Osteocyte (in vitro differentiated cells): ENCODE data around the gene FOXO4. TPM values are rescaled to one million over a fixed set of nuclear protein-coding genes. Genes with fewer than 3 reads are reported as not detected.
A peak's percentile ranks its signal among the peaks of the same experiment; 100 is the strongest.
"Not testable (repeated sequence)": the region's sequence is repeated elsewhere in the genome, so short reads cannot be mapped to it uniquely, and the experiment has no call there.

Experiments used
- DNase-seq: peaks from one replicate; pipeline ENCODE4 v3.0.0; 2021; ENCODE audit warnings: mixed read lengths; ENCODE audit not compliant: unreplicated experiment; ENCODE audit errors: extremely low spot score
- H3K27ac Mint-ChIP-seq: one replicate; pipeline ENCODE4 v1.8.0; 2021; ENCODE audit warnings: mild to moderate bottlenecking, mixed read lengths; ENCODE audit not compliant: unreplicated experiment
- H3K27me3 Mint-ChIP-seq: one replicate; pipeline ENCODE4 v1.8.0; 2021; ENCODE audit warnings: mixed read lengths; ENCODE audit not compliant: unreplicated experiment
- H3K36me3 Mint-ChIP-seq: one replicate; pipeline ENCODE4 v1.8.0; 2021; ENCODE audit warnings: mixed read lengths; ENCODE audit not compliant: unreplicated experiment
- H3K4me1 Mint-ChIP-seq: one replicate; pipeline ENCODE4 v1.8.0; 2021; ENCODE audit warnings: mixed read lengths; ENCODE audit not compliant: unreplicated experiment
- H3K4me3 Mint-ChIP-seq: one replicate; pipeline ENCODE4 v1.8.0; 2021; ENCODE audit warnings: mild to moderate bottlenecking, moderate library complexity, mixed read lengths; ENCODE audit not compliant: unreplicated experiment
- H3K9me3 Mint-ChIP-seq: one replicate; pipeline ENCODE4 v1.8.0; 2021; ENCODE audit warnings: mixed read lengths; ENCODE audit not compliant: unreplicated experiment
- long read RNA-seq: library from polyadenylated mRNA; unstranded; transcript quantifications from one replicate; pipeline ENCODE4 v2.0.0, GENCODE V29; 2021
- total RNA-seq: library from RNA; stranded (reverse); gene quantifications from 2 replicates; pipeline ENCODE4 v1.2.1, GENCODE V29; 2021
- TF ChIP-seq, protein P1 (sequence below): fragments of 200-600 bp; sonication (generic); IDR thresholded peaks from 2 replicates; pipeline ENCODE4 v1.5.0; 2021; ENCODE audit warnings: antibody characterized with exemption, mild to moderate bottlenecking, moderate library complexity

FOXO4 gene, protein sequence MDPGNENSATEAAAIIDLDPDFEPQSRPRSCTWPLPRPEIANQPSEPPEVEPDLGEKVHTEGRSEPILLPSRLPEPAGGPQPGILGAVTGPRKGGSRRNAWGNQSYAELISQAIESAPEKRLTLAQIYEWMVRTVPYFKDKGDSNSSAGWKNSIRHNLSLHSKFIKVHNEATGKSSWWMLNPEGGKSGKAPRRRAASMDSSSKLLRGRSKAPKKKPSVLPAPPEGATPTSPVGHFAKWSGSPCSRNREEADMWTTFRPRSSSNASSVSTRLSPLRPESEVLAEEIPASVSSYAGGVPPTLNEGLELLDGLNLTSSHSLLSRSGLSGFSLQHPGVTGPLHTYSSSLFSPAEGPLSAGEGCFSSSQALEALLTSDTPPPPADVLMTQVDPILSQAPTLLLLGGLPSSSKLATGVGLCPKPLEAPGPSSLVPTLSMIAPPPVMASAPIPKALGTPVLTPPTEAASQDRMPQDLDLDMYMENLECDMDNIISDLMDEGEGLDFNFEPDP
- 17.1 and 23.3 TPM in 2 replicates for total RNA-seq
- long read RNA-seq, result 0 reads

DNA sequence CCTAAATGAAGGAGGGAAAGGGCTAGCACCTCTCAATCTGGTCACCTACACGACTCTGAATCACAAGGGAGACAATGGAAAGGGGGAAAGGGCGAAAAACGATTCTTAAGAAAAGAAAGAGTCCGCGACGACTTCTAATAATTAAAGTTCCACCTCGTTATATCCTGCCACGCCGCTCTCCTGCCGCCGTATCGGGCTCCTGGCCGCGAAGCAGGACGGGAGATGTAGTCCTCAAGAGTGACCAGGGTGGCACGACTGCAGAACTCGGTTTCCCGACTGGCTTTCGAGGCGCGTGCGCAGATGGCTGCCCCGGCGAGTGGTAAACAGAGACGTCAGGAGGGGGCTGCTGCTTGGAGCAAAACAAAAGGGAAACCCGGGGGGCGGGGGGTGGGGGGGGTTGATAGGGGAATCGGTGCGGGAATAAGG lies at the start of gene FOXO4:
TSS of gene FOXO4 (plus strand) at position 297 of the 426 bp plus-strand sequence. CDS start 678 bp downstream, outside the sequence.
- no peaks in the 10 kb centered on the region for H3K36me3 Mint-ChIP-seq
- H3K9me3 Mint-ChIP-seq, result no peaks in the 10 kb centered on the region
- H3K27ac Mint-ChIP-seq, result peak within 1 kb of the TSS; percentile 82
- TF ChIP-seq, protein P1, sequence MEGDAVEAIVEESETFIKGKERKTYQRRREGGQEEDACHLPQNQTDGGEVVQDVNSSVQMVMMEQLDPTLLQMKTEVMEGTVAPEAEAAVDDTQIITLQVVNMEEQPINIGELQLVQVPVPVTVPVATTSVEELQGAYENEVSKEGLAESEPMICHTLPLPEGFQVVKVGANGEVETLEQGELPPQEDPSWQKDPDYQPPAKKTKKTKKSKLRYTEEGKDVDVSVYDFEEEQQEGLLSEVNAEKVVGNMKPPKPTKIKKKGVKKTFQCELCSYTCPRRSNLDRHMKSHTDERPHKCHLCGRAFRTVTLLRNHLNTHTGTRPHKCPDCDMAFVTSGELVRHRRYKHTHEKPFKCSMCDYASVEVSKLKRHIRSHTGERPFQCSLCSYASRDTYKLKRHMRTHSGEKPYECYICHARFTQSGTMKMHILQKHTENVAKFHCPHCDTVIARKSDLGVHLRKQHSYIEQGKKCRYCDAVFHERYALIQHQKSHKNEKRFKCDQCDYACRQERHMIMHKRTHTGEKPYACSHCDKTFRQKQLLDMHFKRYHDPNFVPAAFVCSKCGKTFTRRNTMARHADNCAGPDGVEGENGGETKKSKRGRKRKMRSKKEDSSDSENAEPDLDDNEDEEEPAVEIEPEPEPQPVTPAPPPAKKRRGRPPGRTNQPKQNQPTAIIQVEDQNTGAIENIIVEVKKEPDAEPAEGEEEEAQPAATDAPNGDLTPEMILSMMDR, result no peak
- peak within 1 kb of the TSS; percentile 88 for H3K4me3 Mint-ChIP-seq
- H3K27me3 Mint-ChIP-seq, result no peaks in the 10 kb centered on the region
- peaks cover 2% of the 10 kb centered on the region for H3K4me1 Mint-ChIP-seq
- peak; percentile 95 for DNase-seq

DNA sequence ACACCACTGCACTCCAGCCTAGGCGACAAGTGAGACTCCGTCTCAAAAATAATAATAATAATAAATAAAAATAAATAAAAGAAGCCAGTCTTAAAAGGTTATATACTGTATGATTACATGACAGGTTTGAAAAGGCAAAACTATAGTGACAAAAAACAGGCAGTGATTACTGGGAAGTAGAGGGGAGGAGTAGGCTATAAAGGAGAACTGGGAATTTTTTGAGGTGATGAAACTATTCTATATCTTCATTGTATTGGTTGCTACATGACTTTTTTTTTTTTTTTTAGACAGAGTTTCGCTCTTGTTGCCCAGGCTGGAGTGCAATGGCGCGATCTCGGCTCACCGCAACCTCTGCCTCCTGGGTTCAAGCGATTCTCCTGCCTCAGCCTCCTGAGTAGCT lies 47.8 kb upstream of the FOXO4 start:
- not testable (repeated sequence) for H3K27me3 Mint-ChIP-seq, H3K4me3 Mint-ChIP-seq, DNase-seq, H3K27ac Mint-ChIP-seq, H3K4me1 Mint-ChIP-seq, H3K9me3 Mint-ChIP-seq
- peaks cover 10% of the 10 kb centered on the region for H3K36me3 Mint-ChIP-seq

DNA sequence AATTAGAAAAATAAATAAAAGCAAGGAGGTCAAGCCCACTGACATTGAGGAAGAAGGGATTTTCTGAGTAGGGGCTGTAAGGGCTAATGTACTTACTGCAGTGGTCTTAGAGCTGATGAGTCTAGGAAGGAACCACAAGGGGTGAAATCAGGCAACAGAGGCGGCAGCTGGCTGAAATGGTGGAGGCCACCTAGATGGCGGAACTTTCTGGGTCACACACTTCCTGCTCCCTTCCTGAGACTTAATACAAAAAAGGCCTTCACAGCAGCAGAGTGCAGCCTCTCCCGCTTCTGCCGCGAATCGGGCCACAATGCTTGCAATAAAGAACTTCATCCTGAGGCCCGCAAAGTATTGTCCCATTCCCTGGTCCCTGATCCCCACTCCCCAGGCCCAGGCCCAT lies 42.9 kb upstream of the FOXO4 start:
- Mint-ChIP-seq H3K4me1 (no peaks in the 10 kb centered on the region), H3K9me3 (no peaks in the 10 kb centered on the region), H3K27me3 (no peaks in the 10 kb centered on the region), H3K4me3 (no peak overlapping the region), H3K36me3 (peaks cover 8% of the 10 kb centered on the region), H3K27ac (no peak overlapping the region)
- DNase-seq, result no peak
- TF ChIP-seq, protein P1, result no peak

DNA sequence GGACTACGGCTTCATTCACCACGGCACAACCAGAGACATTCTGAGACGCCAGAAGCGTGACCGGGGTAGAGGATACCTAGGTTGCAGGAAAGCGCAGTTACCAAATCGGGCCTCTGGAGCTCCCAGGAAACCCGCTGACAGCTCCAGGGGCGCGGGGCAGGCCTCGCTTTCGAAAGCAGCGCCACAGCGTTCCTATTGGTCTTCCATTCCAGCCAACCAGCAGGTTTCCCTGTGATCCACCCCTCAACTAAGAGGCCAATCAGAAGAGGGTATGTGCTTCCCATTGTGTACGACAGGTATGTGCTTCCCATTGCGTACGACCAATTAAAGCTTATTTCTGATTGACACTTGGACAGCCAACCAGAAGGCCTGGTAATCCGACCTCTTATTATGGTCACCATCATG lies 42.4 kb upstream of the FOXO4 start:
- no peaks in the 10 kb centered on the region for H3K4me1 Mint-ChIP-seq
- DNase-seq, result no peak
- peaks cover 10% of the 10 kb centered on the region for H3K36me3 Mint-ChIP-seq
- no peak overlapping the region for H3K4me3 Mint-ChIP-seq
- H3K9me3 Mint-ChIP-seq, result peaks cover 3% of the 10 kb centered on the region
- no peak overlapping the region for H3K27ac Mint-ChIP-seq
- TF ChIP-seq, protein P1, result no peak
- no peaks in the 10 kb centered on the region for H3K27me3 Mint-ChIP-seq

DNA sequence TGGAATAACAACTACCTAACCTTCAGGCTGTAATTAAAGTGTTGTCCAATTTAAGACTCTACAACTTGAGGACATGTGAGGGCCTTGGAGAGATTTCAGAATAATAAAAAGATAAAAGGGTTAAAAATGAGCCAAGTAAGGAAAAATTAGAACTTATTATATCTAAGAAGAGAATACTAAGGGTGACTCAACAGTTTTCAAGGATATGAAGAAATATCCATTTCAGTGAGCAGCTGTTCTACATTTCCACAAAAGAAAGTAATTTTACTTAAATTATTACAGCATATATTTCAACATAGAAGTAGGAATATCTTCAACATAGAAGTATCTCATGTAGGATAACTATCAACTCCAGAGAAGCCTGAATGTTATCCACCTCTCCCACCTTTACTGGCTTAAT lies 38.8 kb upstream of the FOXO4 start:
- TF ChIP-seq, protein P1, result no peak
- DNase-seq, result no peak
- Mint-ChIP-seq H3K9me3 (peaks cover 5% of the 10 kb centered on the region), H3K4me3 (no peak overlapping the region), H3K27ac (peak overlapping the region; percentile 52), H3K27me3 (no peaks in the 10 kb centered on the region), H3K36me3 (peaks cover 14% of the 10 kb centered on the region), H3K4me1 (no peaks in the 10 kb centered on the region)
